H9 (cell line): ENCODE measurements around the gene ADGRL3. TPM values are rescaled to one million over a fixed set of nuclear protein-coding genes. Genes with fewer than 3 reads are reported as not detected.
A peak's percentile ranks its signal among the peaks of the same experiment; 100 is the strongest.

Experiments used
- DNase-seq: peaks from one replicate; pipeline ENCODE4 v3.0.0-alpha.2; 2017
- H2AFZ ChIP-seq: one replicate; pipeline ENCODE4 v1.6.1; 2013; ENCODE audit warnings: mild to moderate bottlenecking, low read length, control low read depth, moderate library complexity
- H2AK5ac ChIP-seq: 2 replicates; pipeline ENCODE4 v1.6.1; 2013; ENCODE audit warnings: low read length, control low read depth, mixed read lengths; ENCODE audit not compliant: insufficient read length
- H2BK120ac ChIP-seq: one replicate; pipeline ENCODE4 v1.6.1; 2013; ENCODE audit warnings: low read depth, mild to moderate bottlenecking, low read length, control low read depth, inconsistent platforms; ENCODE audit not compliant: poor library complexity, severe bottlenecking
- H2BK12ac ChIP-seq: 2 replicates; pipeline ENCODE4 v1.6.1; 2013; ENCODE audit warnings: low read length, control low read depth, mixed read lengths, low read depth; ENCODE audit not compliant: insufficient read length
- H2BK15ac ChIP-seq: 2 replicates; pipeline ENCODE4 v1.6.1; 2013; ENCODE audit warnings: low read depth, low read length, control low read depth
- H2BK20ac ChIP-seq: one replicate; pipeline ENCODE4 v1.6.1; 2013; ENCODE audit warnings: low read depth, mild to moderate bottlenecking, low read length, control low read depth, inconsistent platforms; ENCODE audit not compliant: poor library complexity, severe bottlenecking
- H2BK5ac ChIP-seq: 2 replicates; pipeline ENCODE4 v1.6.1; 2013; ENCODE audit warnings: low read length, control low read depth, mixed read lengths; ENCODE audit not compliant: insufficient read length
- H3K14ac ChIP-seq: 2 replicates; pipeline ENCODE4 v1.6.1; 2013; ENCODE audit warnings: low read length, control low read depth; ENCODE audit not compliant: insufficient read depth
- H3K18ac ChIP-seq: 2 replicates; pipeline ENCODE4 v1.6.1; 2013; ENCODE audit warnings: low read depth, mild to moderate bottlenecking, mixed read lengths, low read length, control low read depth; ENCODE audit not compliant: insufficient read length
- H3K23ac ChIP-seq: 2 replicates; pipeline ENCODE4 v1.6.1; 2013; ENCODE audit warnings: low read length, control low read depth, mixed read lengths, low read depth; ENCODE audit not compliant: insufficient read length
- H3K23me2 ChIP-seq: 2 replicates; pipeline ENCODE4 v1.6.1; 2013; ENCODE audit warnings: low read depth, mild to moderate bottlenecking, mixed read lengths, low read length, control low read depth; ENCODE audit not compliant: insufficient read length, poor library complexity, severe bottlenecking
- H3K27ac ChIP-seq: 2 replicates; pipeline ENCODE4 v1.5.1; 2013; ENCODE audit warnings: low read length, control low read depth, mixed read lengths, low read depth; ENCODE audit not compliant: insufficient read length
- H3K27me3 ChIP-seq: 2 replicates; pipeline ENCODE4 v1.6.1; 2013; ENCODE audit warnings: low read length, control low read depth, inconsistent platforms; ENCODE audit not compliant: insufficient read depth
- H3K4ac ChIP-seq: 2 replicates; pipeline ENCODE4 v1.6.1; 2013; ENCODE audit warnings: low read depth, mild to moderate bottlenecking, control low read depth, inconsistent platforms, low read length, moderate library complexity
- H3K4me1 ChIP-seq: 2 replicates; pipeline ENCODE4 v1.6.1; 2013; ENCODE audit warnings: low read length, control low read depth, inconsistent platforms; ENCODE audit not compliant: insufficient read depth
- H3K4me2 ChIP-seq: 2 replicates; pipeline ENCODE4 v1.6.1; 2013; ENCODE audit warnings: low read length, control low read depth, mixed read lengths; ENCODE audit not compliant: insufficient read length, insufficient read depth
- H3K56ac ChIP-seq: 2 replicates; pipeline ENCODE4 v1.6.1; 2013; ENCODE audit warnings: low read depth, mild to moderate bottlenecking, mixed read lengths, low read length, control low read depth; ENCODE audit not compliant: insufficient read length
- H3K79me1 ChIP-seq: 2 replicates; pipeline ENCODE4 v1.6.1; 2013; ENCODE audit warnings: low read depth, mild to moderate bottlenecking, moderate library complexity, low read length, control low read depth, inconsistent platforms; ENCODE audit not compliant: insufficient read depth, poor library complexity, severe bottlenecking
- H3K79me2 ChIP-seq: 2 replicates; pipeline ENCODE4 v1.6.1; 2013; ENCODE audit warnings: low read length, control low read depth, inconsistent platforms; ENCODE audit not compliant: insufficient read depth
- H3K9ac ChIP-seq: 2 replicates; pipeline ENCODE4 v1.6.1; 2013; ENCODE audit warnings: low read length, control low read depth, mixed read lengths; ENCODE audit not compliant: insufficient read length; ENCODE audit errors: extremely low read depth
- H3K9me3 ChIP-seq: one replicate; pipeline ENCODE4 v1.6.1; 2013; ENCODE audit warnings: low read depth, low read length, inconsistent platforms; ENCODE audit not compliant: control insufficient read depth
- H3T11ph ChIP-seq: one replicate; pipeline ENCODE4 v1.6.1; 2013; ENCODE audit warnings: mild to moderate bottlenecking, low read length, control low read depth, inconsistent platforms
- H4K20me1 ChIP-seq: one replicate; pipeline ENCODE4 v1.6.1; 2013; ENCODE audit not compliant: control insufficient read depth, insufficient read length, insufficient read depth
- H4K5ac ChIP-seq: 2 replicates; pipeline ENCODE4 v1.6.1; 2013; ENCODE audit warnings: low read depth, mild to moderate bottlenecking, mixed read lengths, low read length, control low read depth; ENCODE audit not compliant: insufficient read length
- H4K8ac ChIP-seq: replicated peaks from 2 replicates; pipeline ENCODE4 v1.6.1; 2013; ENCODE audit warnings: low read length, control low read depth, mixed read lengths, low read depth; ENCODE audit not compliant: insufficient read length
- H4K91ac ChIP-seq: 2 replicates; pipeline ENCODE4 v1.6.1; 2013; ENCODE audit warnings: low read depth, mild to moderate bottlenecking, moderate library complexity, mixed read lengths, low read length, control low read depth; ENCODE audit not compliant: insufficient read length
- H3K27ac Mint-ChIP-seq, 3 experiments: 2 replicates in 2 of 3; 3 replicates in 1 of 3; pipeline ENCODE4 v1.8.0; 2020 to 2021; ENCODE audit warnings: mixed read lengths in 3 of 3, mild to moderate bottlenecking in 1 of 3, moderate library complexity in 1 of 3
- H3K27me3 Mint-ChIP-seq: 2 replicates; pipeline ENCODE4 v1.8.0; 2021; ENCODE audit warnings: low read depth, mild to moderate bottlenecking, moderate library complexity, mixed read lengths
- H3K36me3 Mint-ChIP-seq, 3 experiments: 2 replicates in 2 of 3; 3 replicates in 1 of 3; pipeline ENCODE4 v1.8.0; 2020 to 2021; ENCODE audit warnings: low read depth in 3 of 3, mixed read lengths in 3 of 3; ENCODE audit not compliant: insufficient read depth in 1 of 3
- H3K4me1 Mint-ChIP-seq, 2 experiments: 2 replicates each; pipeline ENCODE4 v1.8.0; 2020; ENCODE audit warnings: mixed read lengths in 2 of 2
- H3K4me3 Mint-ChIP-seq, 2 experiments: 2 replicates in 1 of 2; 3 replicates in 1 of 2; pipeline ENCODE4 v1.8.0; 2020 to 2021; ENCODE audit warnings: mild to moderate bottlenecking in 2 of 2, mixed read lengths in 2 of 2, moderate library complexity in 1 of 2
- H3K9me3 Mint-ChIP-seq, 2 experiments: 2 replicates in 1 of 2; 3 replicates in 1 of 2; pipeline ENCODE4 v1.8.0; 2020; ENCODE audit warnings: mild to moderate bottlenecking in 2 of 2, mixed read lengths in 2 of 2, moderate library complexity in 1 of 2
- CTCF ChIP-seq: fragments of 200-600 bp; sonication (generic); conservative IDR thresholded peaks from 3 replicates; pipeline ENCODE4 v1.8.0; 2021; ENCODE audit warnings: antibody characterized with exemption, mild to moderate bottlenecking
- WGBS: extraction: QIAGEN DNeasy Blood & Tissue Kit; methylation state at CpG from one replicate; pipeline ENCODE4 v1.1.7; 2013; ENCODE audit warnings: missing lambda C conversion rate, low lambda C conversion rate, mixed read lengths; ENCODE audit not compliant: insufficient read length; ENCODE audit errors: extremely low coverage; 5-methylcytosine and 5-hydroxymethylcytosine counted together
- total RNA-seq: library from RNA; stranded (reverse); gene quantifications from 2 replicates; pipeline ENCODE4 v1.2.1, GENCODE V29; 2021

Gene ADGRL3
- total RNA-seq, 1 experiment from 2014 or later, result 5.9 TPM

- H3K27me3 ChIP-seq, result no peaks in the 10 kb centered on the region
- H3K56ac ChIP-seq, result no peak overlapping the region
- no peak overlapping the region for H2AFZ ChIP-seq
- no peak overlapping the region for H4K8ac ChIP-seq
- no peaks in the 10 kb centered on the region for H3K79me1 ChIP-seq
- Mint-ChIP-seq H3K9me3 (no peaks in the 10 kb centered on the region), H3K27ac (peak overlapping the region in 2 of 3 experiments; percentile 1 to 3; a peak in 2 of 7 replicates), H3K4me3 (no peak overlapping the region), H3K27me3 (no peaks in the 10 kb centered on the region), H3K4me1 (peaks cover 27 to 35% of the 10 kb centered on the region in 2 experiments), H3K36me3 (no peaks in the 10 kb centered on the region)
- H2BK5ac ChIP-seq, result no peak overlapping the region
- no peak overlapping the region for H2BK120ac ChIP-seq
- no peak overlapping the region for H2BK20ac ChIP-seq
- H4K20me1 ChIP-seq, result no peaks in the 10 kb centered on the region
- H4K91ac ChIP-seq, result no peak overlapping the region
- H3K23me2 ChIP-seq, result no peaks in the 10 kb centered on the region
- H3K4me2 ChIP-seq, result no peak overlapping the region
- no peak overlapping the region for H3K18ac ChIP-seq
- no peak overlapping the region for H3K27ac ChIP-seq
- no peaks in the 10 kb centered on the region for H3K9me3 ChIP-seq
- no CpG with 5 or more reads among the region's 1 CpG for WGBS
- no peak overlapping the region for H2AK5ac ChIP-seq
- no peak overlapping the region for H2BK15ac ChIP-seq
- no peak for TF ChIP-seq CTCF
- H3K23ac ChIP-seq, result no peak overlapping the region
- H3K79me2 ChIP-seq, result no peaks in the 10 kb centered on the region
- H4K5ac ChIP-seq, result no peak overlapping the region
- no peak for DNase-seq
- no peak overlapping the region for H3K14ac ChIP-seq
- H3K9ac ChIP-seq, result no peak overlapping the region
- H3T11ph ChIP-seq, result no peak overlapping the region
- H2BK12ac ChIP-seq, result no peak overlapping the region
- H3K4me1 ChIP-seq, result peaks cover 5% of the 10 kb centered on the region
- H3K4ac ChIP-seq, result no peak overlapping the region
Observed at GRCh38 chr4:61521451-61521850, 321.3 kb downstream of the ADGRL3 start.
